Loucy (cell line): ENCODE data around the gene BUD31.

Source experiments
- CTCF ChIP-seq: fragments of 200-600 bp; sonication (generic); conservative IDR thresholded peaks from 2 replicates; pipeline ENCODE4 v1.5.1; 2014; ENCODE audit warnings: mild to moderate bottlenecking, antibody characterized with exemption, low read length
- EZH2phosphoT487 ChIP-seq: fragments of 200-600 bp; IDR thresholded peaks from 2 replicates; pipeline ENCODE4 v1.6.1; 2018; ENCODE audit warnings: antibody characterized with exemption, mild to moderate bottlenecking, moderate library complexity, borderline replicate concordance

GRCh38 chr7:99363286-99363685 lies 45.5 kb upstream of the BUD31 start:
- TF ChIP-seq CTCF (no peak), EZH2phosphoT487 (no peak)
